Measurements from ENCODE around the gene TRAF2. TPM values are rescaled to one million over a fixed set of nuclear protein-coding genes. Genes with fewer than 3 reads are reported as not detected.
"Not testable (repeated sequence)": the region's sequence is repeated elsewhere in the genome, so short reads cannot be mapped to it uniquely, and the experiment has no call there.

TRAF2 gene
- total RNA-seq, 1 experiment from 2014 or later = 11.5 TPM

DNA sequence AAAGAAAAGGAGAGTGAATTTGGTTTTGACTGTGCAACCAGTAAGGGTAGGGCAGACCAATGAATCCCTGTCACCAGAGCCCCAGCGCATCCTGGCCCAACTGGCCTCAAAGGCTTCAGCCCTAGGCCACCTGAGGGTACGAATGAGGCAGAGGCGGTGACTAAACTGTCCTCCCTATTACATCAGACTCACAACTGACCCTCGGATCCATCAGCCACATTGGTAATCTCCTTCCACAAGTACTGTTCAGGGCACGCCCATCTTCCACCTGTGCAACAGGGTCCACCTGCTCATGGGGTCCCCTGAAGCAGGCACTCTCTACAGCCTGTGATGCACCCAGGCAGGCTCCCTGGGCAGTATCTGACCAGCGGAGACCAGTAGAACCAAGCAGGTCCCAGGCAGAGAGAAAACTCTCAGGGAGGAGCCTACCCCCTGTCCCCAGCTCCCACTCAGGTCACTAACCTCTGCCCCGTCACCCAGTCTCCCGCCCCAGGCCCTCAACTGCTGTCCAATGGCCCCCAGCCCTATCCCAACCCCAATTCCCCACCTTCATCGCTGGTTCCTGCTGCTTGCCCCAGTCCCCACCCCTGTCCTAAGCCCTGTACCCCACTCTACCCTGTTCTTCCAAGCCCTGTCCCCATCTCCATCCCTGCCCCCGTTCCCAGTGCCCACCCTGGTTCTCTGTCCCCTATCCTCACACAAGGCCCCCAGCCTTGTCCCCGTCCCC is 21.1 kb upstream of the TRAF2 start:
- Histone ChIP-seq H3K4me1 (ENCODE audit: insufficient read depth, low read length) (0 out of 2 replicates have a peak, but pooled peaks cover 5% of the 10 kb centered on the region), H3K36me3 (ENCODE audit: low read depth, low read length) (peaks cover 15% of the 10 kb centered on the region), H3K27me3 (ENCODE audit: low read length) (no peaks in the 10 kb centered on the region), H3F3A (ENCODE audit: low read length, unreplicated experiment) (no peaks in the 10 kb centered on the region), H2AFZ (ENCODE audit: low read length) (no peak overlapping the region), H3K4me3 (ENCODE audit: low read length) (peak overlapping the region; percentile 86), H4K20me1 (ENCODE audit: low read length) (peaks cover 4% of the 10 kb centered on the region; the same call in 1 of the 2 replicates), H3K9me3 (ENCODE audit: low read length) (no peaks in the 10 kb centered on the region), H3K4me2 (ENCODE audit: low read length) (peak overlapping the region; percentile 87), H3K9me2 (replicated peaks; ENCODE audit: low read length) (no peaks in the 10 kb centered on the region), H3K79me2 (ENCODE audit: low read length) (peaks cover 27% of the 10 kb centered on the region), H3K27ac (ENCODE audit: low read length) (no peak overlapping the region), H3K9ac (ENCODE audit: low read length) (peak overlapping the region; percentile 90; the same call in 1 of the 2 replicates)
- no peak for ATAC-seq
- TF ChIP-seq, protein P1, sequence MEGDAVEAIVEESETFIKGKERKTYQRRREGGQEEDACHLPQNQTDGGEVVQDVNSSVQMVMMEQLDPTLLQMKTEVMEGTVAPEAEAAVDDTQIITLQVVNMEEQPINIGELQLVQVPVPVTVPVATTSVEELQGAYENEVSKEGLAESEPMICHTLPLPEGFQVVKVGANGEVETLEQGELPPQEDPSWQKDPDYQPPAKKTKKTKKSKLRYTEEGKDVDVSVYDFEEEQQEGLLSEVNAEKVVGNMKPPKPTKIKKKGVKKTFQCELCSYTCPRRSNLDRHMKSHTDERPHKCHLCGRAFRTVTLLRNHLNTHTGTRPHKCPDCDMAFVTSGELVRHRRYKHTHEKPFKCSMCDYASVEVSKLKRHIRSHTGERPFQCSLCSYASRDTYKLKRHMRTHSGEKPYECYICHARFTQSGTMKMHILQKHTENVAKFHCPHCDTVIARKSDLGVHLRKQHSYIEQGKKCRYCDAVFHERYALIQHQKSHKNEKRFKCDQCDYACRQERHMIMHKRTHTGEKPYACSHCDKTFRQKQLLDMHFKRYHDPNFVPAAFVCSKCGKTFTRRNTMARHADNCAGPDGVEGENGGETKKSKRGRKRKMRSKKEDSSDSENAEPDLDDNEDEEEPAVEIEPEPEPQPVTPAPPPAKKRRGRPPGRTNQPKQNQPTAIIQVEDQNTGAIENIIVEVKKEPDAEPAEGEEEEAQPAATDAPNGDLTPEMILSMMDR (conservative IDR thresholded peaks at IDR 0.05; ENCODE audit: low read depth, low read length) = no peak
- TF ChIP-seq EZH2phosphoT487 (IDR thresholded peaks at IDR 0.05; ENCODE audit: borderline replicate concordance, low read length) (no peak), EZH2 (IDR thresholded peaks at IDR 0.05; ENCODE audit: low read length, unreplicated experiment) (no peak)
- DNase-seq = no peak
- ChIA-PET POLR2A (ENCODE audit: unreplicated experiment) (no interaction called here), CTCF (no interaction called here)
- BruUV-seq (replicated peaks) = no TSS peak
- intact Hi-C loops (cut with micrococcal nuclease) = no loop called here

DNA sequence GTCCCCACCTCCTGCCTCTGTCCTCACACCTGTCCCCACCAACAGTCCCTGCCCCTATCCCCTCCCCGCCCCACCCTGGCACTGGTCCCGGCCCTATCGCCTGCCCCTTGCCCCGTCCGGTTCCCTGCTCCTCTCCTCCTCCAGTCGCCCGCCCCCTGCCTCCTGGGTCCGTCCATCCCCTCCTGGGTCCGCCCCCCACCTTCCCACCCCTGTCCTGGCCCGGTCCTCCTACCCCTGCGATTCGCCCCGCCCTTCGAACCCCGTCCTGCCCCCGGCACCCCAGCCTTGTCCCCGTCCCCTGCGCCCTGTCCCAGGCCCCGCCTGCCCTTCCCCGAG is 20.6 kb upstream of the TRAF2 start:
- Histone ChIP-seq H3F3A (ENCODE audit: low read length, unreplicated experiment) (no peaks in the 10 kb centered on the region), H3K27me3 (ENCODE audit: low read length) (no peaks in the 10 kb centered on the region), H3K9me2 (replicated peaks; ENCODE audit: low read length) (no peaks in the 10 kb centered on the region), H3K9ac (ENCODE audit: low read length) (peak overlapping the region; percentile 90), H3K4me2 (ENCODE audit: low read length) (peak overlapping the region; percentile 87), H3K4me1 (ENCODE audit: insufficient read depth, low read length) (0 out of 2 replicates have a peak, but pooled peaks cover 5% of the 10 kb centered on the region), H4K20me1 (ENCODE audit: low read length) (peaks cover 4% of the 10 kb centered on the region; the same call in 1 of the 2 replicates), H3K79me2 (ENCODE audit: low read length) (peaks cover 27% of the 10 kb centered on the region), H3K4me3 (ENCODE audit: low read length) (peak overlapping the region; percentile 86), H2AFZ (ENCODE audit: low read length) (no peak overlapping the region), H3K27ac (ENCODE audit: low read length) (no peak overlapping the region), H3K36me3 (ENCODE audit: low read depth, low read length) (peaks cover 15% of the 10 kb centered on the region), H3K9me3 (ENCODE audit: low read length) (no peaks in the 10 kb centered on the region)
- DNase-seq = no peak
- no TSS peak for BruUV-seq (replicated peaks)
- CTCF ChIA-PET = no interaction called here
- intact Hi-C loops (cut with micrococcal nuclease) = no loop called here
- POLR2A ChIA-PET (ENCODE audit: unreplicated experiment) = no interaction called here
- TF ChIP-seq, protein P1 (conservative IDR thresholded peaks at IDR 0.05; ENCODE audit: low read depth, low read length) = no peak
- no peak for TF ChIP-seq EZH2phosphoT487 (IDR thresholded peaks at IDR 0.05; ENCODE audit: borderline replicate concordance, low read length)
- TF ChIP-seq EZH2 (IDR thresholded peaks at IDR 0.05; ENCODE audit: low read length, unreplicated experiment) = no peak
- peak; percentile 7 for ATAC-seq

DNA sequence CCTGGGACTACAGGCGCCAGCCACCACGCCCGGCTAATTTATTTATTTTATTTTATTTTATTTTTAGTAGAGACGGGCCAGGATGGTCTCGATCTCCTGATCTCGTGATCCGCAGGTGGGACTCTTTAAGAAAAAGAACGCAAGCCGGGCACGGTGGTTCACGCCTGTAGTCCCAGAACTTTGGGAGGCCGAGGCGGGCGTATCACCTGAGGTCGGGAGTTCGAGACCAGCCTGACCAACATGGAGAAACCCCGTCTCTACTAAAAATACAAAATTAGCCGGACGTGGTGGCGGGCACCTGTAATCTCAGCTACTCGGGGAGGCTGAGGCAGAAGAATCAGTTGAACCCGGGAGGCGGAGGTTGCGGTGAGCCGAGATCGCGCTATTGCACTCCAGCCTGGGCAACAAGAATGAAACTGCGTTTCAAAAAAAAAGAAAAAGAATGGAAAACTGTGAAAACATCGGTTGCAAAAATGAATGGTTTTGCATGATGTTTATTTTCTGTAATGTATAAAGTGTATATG is 19.4 kb upstream of the TRAF2 start:
- H4K20me1 ChIP-seq (ENCODE audit: low read length); H3K9me3 ChIP-seq (ENCODE audit: low read length); H3K9me2 ChIP-seq (replicated peaks; ENCODE audit: low read length); POLR2A ChIA-PET (ENCODE audit: unreplicated experiment); H3K4me1 ChIP-seq (ENCODE audit: insufficient read depth, low read length); CTCF ChIA-PET; BruUV-seq (replicated peaks); H3K27ac ChIP-seq (ENCODE audit: low read length); ATAC-seq; intact Hi-C loops (cut with micrococcal nuclease); H2AFZ ChIP-seq (ENCODE audit: low read length); H3F3A ChIP-seq (ENCODE audit: low read length, unreplicated experiment); DNase-seq; H3K27me3 ChIP-seq (ENCODE audit: low read length): not testable (repeated sequence)
- Histone ChIP-seq H3K9ac (ENCODE audit: low read length) (peak overlapping the region; percentile 62; the same call in 1 of the 2 replicates), H3K36me3 (ENCODE audit: low read depth, low read length) (peaks cover 15% of the 10 kb centered on the region), H3K4me2 (ENCODE audit: low read length) (peak overlapping the region; percentile 64), H3K79me2 (ENCODE audit: low read length) (peaks cover 27% of the 10 kb centered on the region), H3K4me3 (ENCODE audit: low read length) (0 out of 2 replicates have a peak overlapping the region, but pooled peaks have one; percentile 53)

All from PC-3 (cell line).